WTC11 (cell line): ENCODE measurements around the gene SORCS2. TPM values are rescaled to one million over a fixed set of nuclear protein-coding genes. Genes with fewer than 3 reads are reported as not detected.

Experiments used
- ATAC-seq: fragments of 200-7000 bp; cut with Tn5 transposase; 2 replicates; pipeline ENCODE4 v1.10.0; 2021; ENCODE audit warnings: mild to moderate bottlenecking, moderate library complexity
- CTCF ChIA-PET: fragments of 300-600 bp; sonication (Branson Sonifier 250); formaldehyde crosslinking; loops from one replicate; lab custom pipeline; 2021; ENCODE audit warnings: antibody characterized with exemption; lab: Charles Lee
- POLR2A ChIA-PET: fragments of 350-600 bp; sonication (Branson Sonifier 250); formaldehyde crosslinking; loops from one replicate; lab custom pipeline; 2021; ENCODE audit warnings: antibody characterized with exemption; lab: Charles Lee
- DNase-seq: peaks from one replicate; pipeline ENCODE4 v3.0.0; 2021; ENCODE audit warnings: low spot score
- H3K27ac Mint-ChIP-seq: 2 replicates; pipeline ENCODE4 v1.8.0; 2021; ENCODE audit warnings: mixed read lengths
- H3K27me3 Mint-ChIP-seq: 2 replicates; pipeline ENCODE4 v1.8.0; 2021; ENCODE audit warnings: low read depth, mild to moderate bottlenecking, moderate library complexity, mixed read lengths
- H3K36me3 Mint-ChIP-seq: 2 replicates; pipeline ENCODE4 v1.8.0; 2021; ENCODE audit warnings: mixed read lengths
- H3K4me1 Mint-ChIP-seq: 2 replicates; pipeline ENCODE4 v1.8.0; 2022; ENCODE audit warnings: mixed read lengths
- H3K4me3 Mint-ChIP-seq: 2 replicates; pipeline ENCODE4 v1.8.0; 2021; ENCODE audit warnings: mild to moderate bottlenecking, moderate library complexity, mixed read lengths
- H3K9me3 Mint-ChIP-seq: 2 replicates; pipeline ENCODE4 v1.8.0; 2021; ENCODE audit warnings: mixed read lengths
- ATF1 ChIP-seq: sonication (generic); formaldehyde crosslinking; IDR thresholded peaks from 2 replicates; pipeline ENCODE4 v1.8.1; 2023; ENCODE audit warnings: mild to moderate bottlenecking, moderate library complexity, missing genetic modification reagents
- CBFB ChIP-seq: sonication (generic); formaldehyde crosslinking; IDR thresholded peaks from 2 replicates; pipeline ENCODE4 v1.8.1; 2022; ENCODE audit warnings: mild to moderate bottlenecking, low read depth, missing genetic modification reagents
- CREM ChIP-seq: sonication (generic); formaldehyde crosslinking; IDR thresholded peaks from 2 replicates; pipeline ENCODE4 v1.8.1; 2022; ENCODE audit warnings: mild to moderate bottlenecking, missing genetic modification reagents, moderate library complexity
- NFATC4 ChIP-seq: fragments of 250-450 bp; sonication (Bioruptor Pico); IDR thresholded peaks from 2 replicates; pipeline ENCODE4 v1.9.0; 2021; ENCODE audit warnings: mild to moderate bottlenecking
- NFYB ChIP-seq: sonication (generic); formaldehyde crosslinking; conservative IDR thresholded peaks from 2 replicates; pipeline ENCODE4 v1.8.0; 2022; ENCODE audit warnings: low read depth, missing genetic modification reagents
- NR3C1 ChIP-seq: sonication (generic); formaldehyde crosslinking; conservative IDR thresholded peaks from 2 replicates; pipeline ENCODE4 v1.8.1; 2023; ENCODE audit warnings: low read depth, mild to moderate bottlenecking, missing genetic modification reagents
- RELA ChIP-seq: sonication (generic); formaldehyde crosslinking; IDR thresholded peaks from 2 replicates; pipeline ENCODE4 v1.8.1; 2022; ENCODE audit warnings: missing genetic modification reagents, mild to moderate bottlenecking, borderline replicate concordance
- SOX15 ChIP-seq: fragments of 250-450 bp; sonication (Bioruptor Pico); IDR thresholded peaks from 2 replicates; pipeline ENCODE4 v1.9.0; 2021; ENCODE audit warnings: mild to moderate bottlenecking
- USF1 ChIP-seq: sonication (generic); formaldehyde crosslinking; IDR thresholded peaks from 2 replicates; pipeline ENCODE4 v1.8.0; 2022; ENCODE audit warnings: mild to moderate bottlenecking, missing genetic modification reagents
- USF2 ChIP-seq: sonication (generic); formaldehyde crosslinking; IDR thresholded peaks from 2 replicates; pipeline ENCODE4 v1.8.1; 2023; ENCODE audit warnings: mild to moderate bottlenecking, missing genetic modification reagents, moderate library complexity
- ZMAT4 ChIP-seq: fragments of 250-450 bp; sonication (Bioruptor Pico); IDR thresholded peaks from 2 replicates; pipeline ENCODE4 v1.9.0; 2021; ENCODE audit warnings: mild to moderate bottlenecking
- ZNF232 ChIP-seq: sonication (generic); formaldehyde crosslinking; IDR thresholded peaks from 2 replicates; pipeline ENCODE4 v1.8.0; 2022; ENCODE audit warnings: mild to moderate bottlenecking, missing genetic modification reagents
- ZNF423 ChIP-seq: fragments of 250-450 bp; sonication (Bioruptor Pico); IDR thresholded peaks from 2 replicates; pipeline ENCODE4 v2.1.2; 2022; ENCODE audit warnings: mild to moderate bottlenecking, moderate library complexity
- ZNF512 ChIP-seq: sonication (generic); formaldehyde crosslinking; IDR thresholded peaks from 2 replicates; pipeline ENCODE4 v1.8.1; 2022; ENCODE audit warnings: missing genetic modification reagents, borderline replicate concordance
- ZSCAN18 ChIP-seq: fragments of 250-450 bp; sonication (Bioruptor Pico); IDR thresholded peaks from 2 replicates; pipeline ENCODE4 v2.1.2; 2022; ENCODE audit warnings: mild to moderate bottlenecking, moderate library complexity
- total RNA-seq: library from RNA; stranded (reverse); gene quantifications from 3 replicates; pipeline ENCODE4 v1.2.3, GENCODE V29; 2021
- TF ChIP-seq, protein P1 (sequence below): sonication (generic); formaldehyde crosslinking; IDR thresholded peaks from 2 replicates; pipeline ENCODE4 v1.8.0; 2023; ENCODE audit warnings: missing genetic modification reagents
- TF ChIP-seq, protein P2 (sequence below): fragments of 250-450 bp; sonication (Bioruptor Pico); IDR thresholded peaks from 2 replicates; pipeline ENCODE4 v1.8.0; 2021; ENCODE audit warnings: mild to moderate bottlenecking
- TF ChIP-seq, protein P3 (sequence below): sonication (generic); formaldehyde crosslinking; IDR thresholded peaks from 2 replicates; pipeline ENCODE4 v1.8.1; 2022; ENCODE audit warnings: mild to moderate bottlenecking, missing genetic modification reagents, moderate library complexity, borderline replicate concordance
- TF ChIP-seq, protein P4 (sequence below): sonication (generic); formaldehyde crosslinking; IDR thresholded peaks from 2 replicates; pipeline ENCODE4 v1.8.1; 2023; ENCODE audit warnings: mild to moderate bottlenecking, moderate library complexity, missing genetic modification reagents
- TF ChIP-seq, protein P5 (sequence below): sonication (generic); formaldehyde crosslinking; conservative IDR thresholded peaks from 2 replicates; pipeline ENCODE4 v1.8.1; 2023; ENCODE audit warnings: mild to moderate bottlenecking, low read depth, missing genetic modification reagents, moderate library complexity

SORCS2 gene
- total RNA-seq, 1 experiment from 2014 or later: 6.6 TPM

- CTCF ChIA-PET: interaction anchor here (2.7 kb wide), 1 partner anchor 13 kb away, joined by 9 read pairs; no protein-coding TSS in a partner anchor
- no peaks in the 10 kb centered on the region for H3K36me3 Mint-ChIP-seq
- ATAC-seq (no peak), DNase-seq (no peak)
- H3K4me1 Mint-ChIP-seq: no peaks in the 10 kb centered on the region
- no peaks in the 10 kb centered on the region; the same call in none of the 2 replicates for H3K27me3 Mint-ChIP-seq
- TF ChIP-seq RELA: no peak
- TF ChIP-seq, protein P1, sequence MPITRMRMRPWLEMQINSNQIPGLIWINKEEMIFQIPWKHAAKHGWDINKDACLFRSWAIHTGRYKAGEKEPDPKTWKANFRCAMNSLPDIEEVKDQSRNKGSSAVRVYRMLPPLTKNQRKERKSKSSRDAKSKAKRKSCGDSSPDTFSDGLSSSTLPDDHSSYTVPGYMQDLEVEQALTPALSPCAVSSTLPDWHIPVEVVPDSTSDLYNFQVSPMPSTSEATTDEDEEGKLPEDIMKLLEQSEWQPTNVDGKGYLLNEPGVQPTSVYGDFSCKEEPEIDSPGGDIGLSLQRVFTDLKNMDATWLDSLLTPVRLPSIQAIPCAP: no peak
- no peak for TF ChIP-seq USF1 (CRISPR knock-in tag)
- TF ChIP-seq, protein P2, sequence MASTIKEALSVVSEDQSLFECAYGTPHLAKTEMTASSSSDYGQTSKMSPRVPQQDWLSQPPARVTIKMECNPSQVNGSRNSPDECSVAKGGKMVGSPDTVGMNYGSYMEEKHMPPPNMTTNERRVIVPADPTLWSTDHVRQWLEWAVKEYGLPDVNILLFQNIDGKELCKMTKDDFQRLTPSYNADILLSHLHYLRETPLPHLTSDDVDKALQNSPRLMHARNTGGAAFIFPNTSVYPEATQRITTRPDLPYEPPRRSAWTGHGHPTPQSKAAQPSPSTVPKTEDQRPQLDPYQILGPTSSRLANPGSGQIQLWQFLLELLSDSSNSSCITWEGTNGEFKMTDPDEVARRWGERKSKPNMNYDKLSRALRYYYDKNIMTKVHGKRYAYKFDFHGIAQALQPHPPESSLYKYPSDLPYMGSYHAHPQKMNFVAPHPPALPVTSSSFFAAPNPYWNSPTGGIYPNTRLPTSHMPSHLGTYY (CRISPR knock-in tag): no peak
- TF ChIP-seq, all 79 proteins: peak for 0
- no peak overlapping the region for H3K4me3 Mint-ChIP-seq
- no peak overlapping the region for H3K27ac Mint-ChIP-seq
- no peaks in the 10 kb centered on the region for H3K9me3 Mint-ChIP-seq
- POLR2A ChIA-PET: no interaction called here
These were observed 22.3 kb upstream of the SORCS2 start for GRCh38 chr4:7170012-7170411.

DNA sequence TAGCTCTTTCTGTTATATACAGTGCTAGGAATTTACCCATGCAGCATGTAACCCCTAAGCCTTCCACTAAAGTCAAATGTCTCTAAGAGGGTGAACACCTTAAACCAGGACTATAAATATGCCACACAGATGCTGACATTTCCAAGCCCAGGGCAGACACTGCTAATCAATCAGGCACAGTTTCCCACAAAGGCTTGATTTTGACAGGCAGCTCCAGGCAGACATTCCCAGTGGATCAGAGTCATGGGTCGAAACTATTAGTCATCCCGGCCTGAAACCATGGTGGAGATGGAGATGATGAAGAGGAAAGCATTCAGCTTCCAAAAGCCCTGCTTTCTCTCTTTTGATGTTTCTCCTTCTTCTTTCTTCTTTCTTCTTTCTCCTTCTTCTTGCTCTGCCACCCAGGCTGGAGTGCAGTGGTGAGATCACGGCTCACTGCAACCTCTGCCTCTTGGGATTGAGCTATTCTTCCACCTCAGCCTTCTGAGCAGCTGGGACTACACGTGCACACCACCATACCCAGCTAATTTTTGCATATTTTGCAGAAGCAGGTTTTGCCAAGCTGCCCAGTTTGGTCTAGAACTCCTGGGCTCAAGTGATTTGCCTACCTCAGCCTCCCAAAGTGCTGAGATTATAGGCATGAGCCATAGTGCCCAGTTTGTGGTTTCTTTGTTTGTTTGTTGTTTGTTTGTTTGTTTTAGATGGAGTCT lies 21.0 kb upstream of the SORCS2 start:
- no peaks in the 10 kb centered on the region for H3K4me1 Mint-ChIP-seq
- ChIA-PET POLR2A (no interaction called here), CTCF (interaction anchor here (0.9 to 2.7 kb wide), 2 partner anchors 15 to 70 kb away, joined by 3 to 9 read pairs; no protein-coding TSS in a partner anchor)
- TF ChIP-seq USF2 (CRISPR knock-in tag) (no peak), CREM (no peak), ZMAT4 (CRISPR knock-in tag) (no peak), ZNF423 (CRISPR knock-in tag) (no peak), ATF1 (no peak), ZNF232 (no peak), ZNF512 (CRISPR knock-in tag) (no peak), NFYB (CRISPR knock-in tag) (no peak), CBFB (no peak), NFATC4 (CRISPR knock-in tag) (no peak), ZSCAN18 (no peak), NR3C1 (CRISPR knock-in tag) (no peak), SOX15 (CRISPR knock-in tag) (no peak)
- TF ChIP-seq, protein P3, sequence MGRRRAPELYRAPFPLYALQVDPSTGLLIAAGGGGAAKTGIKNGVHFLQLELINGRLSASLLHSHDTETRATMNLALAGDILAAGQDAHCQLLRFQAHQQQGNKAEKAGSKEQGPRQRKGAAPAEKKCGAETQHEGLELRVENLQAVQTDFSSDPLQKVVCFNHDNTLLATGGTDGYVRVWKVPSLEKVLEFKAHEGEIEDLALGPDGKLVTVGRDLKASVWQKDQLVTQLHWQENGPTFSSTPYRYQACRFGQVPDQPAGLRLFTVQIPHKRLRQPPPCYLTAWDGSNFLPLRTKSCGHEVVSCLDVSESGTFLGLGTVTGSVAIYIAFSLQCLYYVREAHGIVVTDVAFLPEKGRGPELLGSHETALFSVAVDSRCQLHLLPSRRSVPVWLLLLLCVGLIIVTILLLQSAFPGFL (CRISPR knock-in tag): no peak
- TF ChIP-seq, protein P4, sequence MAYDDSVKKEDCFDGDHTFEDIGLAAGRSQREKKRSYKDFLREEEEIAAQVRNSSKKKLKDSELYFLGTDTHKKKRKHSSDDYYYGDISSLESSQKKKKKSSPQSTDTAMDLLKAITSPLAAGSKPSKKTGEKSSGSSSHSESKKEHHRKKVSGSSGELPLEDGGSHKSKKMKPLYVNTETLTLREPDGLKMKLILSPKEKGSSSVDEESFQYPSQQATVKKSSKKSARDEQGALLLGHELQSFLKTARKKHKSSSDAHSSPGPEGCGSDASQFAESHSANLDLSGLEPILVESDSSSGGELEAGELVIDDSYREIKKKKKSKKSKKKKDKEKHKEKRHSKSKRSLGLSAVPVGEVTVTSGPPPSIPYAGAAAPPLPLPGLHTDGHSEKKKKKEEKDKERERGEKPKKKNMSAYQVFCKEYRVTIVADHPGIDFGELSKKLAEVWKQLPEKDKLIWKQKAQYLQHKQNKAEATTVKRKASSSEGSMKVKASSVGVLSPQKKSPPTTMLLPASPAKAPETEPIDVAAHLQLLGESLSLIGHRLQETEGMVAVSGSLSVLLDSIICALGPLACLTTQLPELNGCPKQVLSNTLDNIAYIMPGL (CRISPR knock-in tag): no peak
- TF ChIP-seq, protein P5, sequence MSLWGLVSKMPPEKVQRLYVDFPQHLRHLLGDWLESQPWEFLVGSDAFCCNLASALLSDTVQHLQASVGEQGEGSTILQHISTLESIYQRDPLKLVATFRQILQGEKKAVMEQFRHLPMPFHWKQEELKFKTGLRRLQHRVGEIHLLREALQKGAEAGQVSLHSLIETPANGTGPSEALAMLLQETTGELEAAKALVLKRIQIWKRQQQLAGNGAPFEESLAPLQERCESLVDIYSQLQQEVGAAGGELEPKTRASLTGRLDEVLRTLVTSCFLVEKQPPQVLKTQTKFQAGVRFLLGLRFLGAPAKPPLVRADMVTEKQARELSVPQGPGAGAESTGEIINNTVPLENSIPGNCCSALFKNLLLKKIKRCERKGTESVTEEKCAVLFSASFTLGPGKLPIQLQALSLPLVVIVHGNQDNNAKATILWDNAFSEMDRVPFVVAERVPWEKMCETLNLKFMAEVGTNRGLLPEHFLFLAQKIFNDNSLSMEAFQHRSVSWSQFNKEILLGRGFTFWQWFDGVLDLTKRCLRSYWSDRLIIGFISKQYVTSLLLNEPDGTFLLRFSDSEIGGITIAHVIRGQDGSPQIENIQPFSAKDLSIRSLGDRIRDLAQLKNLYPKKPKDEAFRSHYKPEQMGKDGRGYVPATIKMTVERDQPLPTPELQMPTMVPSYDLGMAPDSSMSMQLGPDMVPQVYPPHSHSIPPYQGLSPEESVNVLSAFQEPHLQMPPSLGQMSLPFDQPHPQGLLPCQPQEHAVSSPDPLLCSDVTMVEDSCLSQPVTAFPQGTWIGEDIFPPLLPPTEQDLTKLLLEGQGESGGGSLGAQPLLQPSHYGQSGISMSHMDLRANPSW: no peak
- DNase-seq: no peak
- H3K27me3 Mint-ChIP-seq: no peaks in the 10 kb centered on the region; the same call in none of the 2 replicates
- ATAC-seq: no peak
- no peaks in the 10 kb centered on the region for H3K36me3 Mint-ChIP-seq
- H3K9me3 Mint-ChIP-seq: no peaks in the 10 kb centered on the region
- no peak overlapping the region for H3K27ac Mint-ChIP-seq
- H3K4me3 Mint-ChIP-seq: no peak overlapping the region
